ENCODE results near the gene DCDC1. TPM values are rescaled to one million over a fixed set of nuclear protein-coding genes. Genes with fewer than 3 reads are reported as not detected.

Gene DCDC1
- total RNA-seq, 1 experiment from 2014 or later: 0.68 TPM

GRCh38 chr11:30815619-30816018 is 553.9 kb downstream of the DCDC1 start:
- no peak for DNase-seq
- CTCF ChIA-PET: no interaction called here
- Mint-ChIP-seq H3K9me3 (ENCODE audit: low read depth, unreplicated experiment) (peaks cover 9% of the 10 kb centered on the region), H3K27me3 (ENCODE audit: unreplicated experiment) (peaks cover 16% of the 10 kb centered on the region), H3K4me3 (ENCODE audit: low read depth, unreplicated experiment) (no peak overlapping the region), H3K27ac (ENCODE audit: unreplicated experiment) (no peak overlapping the region), H3K36me3 (ENCODE audit: insufficient read depth, unreplicated experiment) (no peaks in the 10 kb centered on the region), H3K4me1 (ENCODE audit: low read depth, unreplicated experiment) (no peaks in the 10 kb centered on the region)
- intact Hi-C loops (cut with micrococcal nuclease; ENCODE audit: unreplicated experiment): no loop called here
- no peak for TF ChIP-seq CTCF (IDR thresholded peaks at IDR 0.05; ENCODE audit: unreplicated experiment)
- BruUV-seq (replicated peaks): no TSS peak

- TF ChIP-seq CTCF (IDR thresholded peaks at IDR 0.05; ENCODE audit: unreplicated experiment): no peak
- CTCF ChIA-PET: no interaction called here
- H3K9me3 Mint-ChIP-seq (ENCODE audit: low read depth, unreplicated experiment): peaks cover 9% of the 10 kb centered on the region
- H3K36me3 Mint-ChIP-seq (ENCODE audit: insufficient read depth, unreplicated experiment): no peaks in the 10 kb centered on the region
- intact Hi-C loops (cut with micrococcal nuclease; ENCODE audit: unreplicated experiment): no loop called here
- no peak for DNase-seq
- H3K27ac Mint-ChIP-seq (ENCODE audit: unreplicated experiment): no peak overlapping the region
- H3K27me3 Mint-ChIP-seq (ENCODE audit: unreplicated experiment): peaks cover 15% of the 10 kb centered on the region
- no TSS peak for BruUV-seq (replicated peaks)
- no peak overlapping the region for H3K4me3 Mint-ChIP-seq (ENCODE audit: low read depth, unreplicated experiment)
- no peaks in the 10 kb centered on the region for H3K4me1 Mint-ChIP-seq (ENCODE audit: low read depth, unreplicated experiment)
Measured at GRCh38 chr11:30814737-30815136, 554.8 kb downstream of the DCDC1 start.

Other genes with a start within 250 kb of the DCDC1 start
- gene DNAJC24, start 121 bp upstream of the DCDC1 start, total RNA-seq (2022): 14.9 and 17.9 TPM in 2 replicates
- gene IMMP1L, start 139.9 kb upstream of the DCDC1 start, total RNA-seq (2022): 22.9 and 25.5 TPM in 2 replicates
- gene ELP4, start 140.0 kb upstream of the DCDC1 start, total RNA-seq (2022): 18.0 and 20.3 TPM in 2 replicates

Data from Calu3 (cell line).